Vagina (tissue), 2 donors: ENCODE results near the gene NDRG2. TPM values are rescaled to one million over a fixed set of nuclear protein-coding genes. Genes with fewer than 3 reads are reported as not detected.

Source experiments
- DNase-seq, 2 donors: peaks; one replicate each; pipeline ENCODE4 v3.0.0-alpha.2; 2017; ENCODE audit errors: extremely low spot score in 2 of 2
- H3K27ac ChIP-seq: fragments of 200-600 bp; sonication (generic); one replicate; pipeline ENCODE4 v1.5.1; 2019
- H3K27me3 ChIP-seq: fragments of 200-600 bp; sonication (generic); one replicate; pipeline ENCODE4 v1.5.1; 2019
- H3K36me3 ChIP-seq, 2 donors: fragments of 200-600 bp; sonication (generic); one replicate each; pipeline ENCODE4 v1.5.1; 2017 to 2019
- H3K4me1 ChIP-seq: fragments of 200-600 bp; sonication (generic); one replicate; pipeline ENCODE4 v1.5.1; 2019
- H3K4me3 ChIP-seq, 2 donors: fragments of 200-600 bp; sonication (generic); 1 replicate in 1 of 2; 2 replicates in 1 of 2; pipeline ENCODE4 v1.5.1; 2016 to 2019
- H3K9me3 ChIP-seq: fragments of 200-600 bp; sonication (generic); one replicate; pipeline ENCODE4 v1.5.1; 2019
- CTCF ChIP-seq, 3 experiments: fragments of 450-650 bp in 2 of 3; fragments of 200-600 bp in 1 of 3; sonication (generic) in 1 of 3; IDR thresholded peaks; one replicate each; pipeline ENCODE4 v1.5.1; 2017 to 2019; ENCODE audit warnings: antibody characterized with exemption in 3 of 3, mild to moderate bottlenecking in 2 of 3, moderate library complexity in 2 of 3
- POLR2A ChIP-seq, 2 donors: fragments of 450-650 bp; IDR thresholded peaks; one replicate each; pipeline ENCODE4 v1.6.1; 2017; ENCODE audit warnings: antibody characterized with exemption in 2 of 2, mild to moderate bottlenecking in 2 of 2, moderate library complexity in 2 of 2
- POLR2AphosphoS5 ChIP-seq, 2 donors: sonication (generic); formaldehyde crosslinking; IDR thresholded peaks; one replicate each; pipeline ENCODE4 v1.9.0; 2017; ENCODE audit warnings: antibody characterized with exemption in 2 of 2, mild to moderate bottlenecking in 2 of 2, low read depth in 1 of 2; ENCODE audit not compliant: insufficient read depth in 1 of 2
- intact Hi-C: fragments of 100-400 bp; cut with DNase I; formaldehyde crosslinking; loops from one replicate; pipeline ENCODE4 v1.15.1; 2023
- total RNA-seq: library from RNA; depleted of rRNA; stranded (reverse); fragments of >200 nt; gene quantifications from one replicate; pipeline ENCODE4 v1.2.3, GENCODE V29; 2016

Gene NDRG2
- total RNA-seq, 1 donor from 2014 or later, result 307 TPM

GRCh38 chr14:20978687-20979086 lies 46.2 kb downstream of the NDRG2 start:
- TF ChIP-seq POLR2AphosphoS5 (IDR thresholded peaks at IDR 0.05; ENCODE audit: insufficient read depth in 1 of 2, low read depth in 1 of 2) (no peak), CTCF (IDR thresholded peaks at IDR 0.05) (no peak), POLR2A (IDR thresholded peaks at IDR 0.05) (no peak)
- Histone ChIP-seq H3K27ac (no peak overlapping the region), H3K9me3 (no peaks in the 10 kb centered on the region), H3K27me3 (no peaks in the 10 kb centered on the region), H3K36me3 (no peaks in the 10 kb centered on the region), H3K4me3 (no peak overlapping the region), H3K4me1 (no peaks in the 10 kb centered on the region)
- DNase-seq, result no peak
- intact Hi-C loops, result no loop called here

GRCh38 chr14:20976291-20976690 lies 48.6 kb downstream of the NDRG2 start:
- no peak for DNase-seq
- peaks cover 4% of the 10 kb centered on the region for H3K4me1 ChIP-seq
- no peak for TF ChIP-seq POLR2AphosphoS5 (IDR thresholded peaks at IDR 0.05; ENCODE audit: insufficient read depth in 1 of 2, low read depth in 1 of 2)
- no peak for TF ChIP-seq POLR2A (IDR thresholded peaks at IDR 0.05)
- no peak for TF ChIP-seq CTCF (IDR thresholded peaks at IDR 0.05)
- intact Hi-C loops, result no loop called here
- H3K4me3 ChIP-seq, result no peak overlapping the region
- no peak overlapping the region for H3K27ac ChIP-seq
- no peaks in the 10 kb centered on the region for H3K9me3 ChIP-seq
- H3K36me3 ChIP-seq, result no peaks in the 10 kb centered on the region
- no peaks in the 10 kb centered on the region for H3K27me3 ChIP-seq

DNA sequence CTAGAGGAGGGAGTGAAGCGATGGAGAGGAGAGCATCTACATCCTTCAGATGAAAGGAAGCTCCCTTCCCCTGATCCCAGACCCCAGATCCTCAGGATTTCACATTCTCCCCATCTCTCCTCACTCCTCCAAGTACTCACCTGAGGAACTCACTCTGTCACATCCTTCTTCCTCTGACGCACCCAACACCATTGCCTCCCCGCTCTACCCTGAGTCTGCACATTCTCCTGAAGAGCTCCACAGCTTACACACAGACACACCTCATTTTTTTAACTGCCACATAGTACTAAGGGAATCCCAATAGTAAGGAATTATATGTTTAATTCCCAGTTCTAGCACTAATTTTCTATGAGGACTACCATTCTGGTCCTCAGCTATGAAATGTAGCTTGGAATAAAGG lies 51.4 kb downstream of the NDRG2 start:
- DNase-seq, result no peak
- Histone ChIP-seq H3K4me1 (peaks cover 4% of the 10 kb centered on the region), H3K4me3 (no peak overlapping the region), H3K36me3 (no peaks in the 10 kb centered on the region), H3K27me3 (no peaks in the 10 kb centered on the region), H3K27ac (no peak overlapping the region), H3K9me3 (no peaks in the 10 kb centered on the region)
- intact Hi-C loops, result loop anchor here (5.0 kb wide), 1 partner anchor 116 kb away; no protein-coding TSS in a partner anchor
- TF ChIP-seq CTCF (IDR thresholded peaks at IDR 0.05), result no peak
- TF ChIP-seq POLR2A (IDR thresholded peaks at IDR 0.05), result no peak
- TF ChIP-seq POLR2AphosphoS5 (IDR thresholded peaks at IDR 0.05; ENCODE audit: insufficient read depth in 1 of 2, low read depth in 1 of 2), result no peak

DNA sequence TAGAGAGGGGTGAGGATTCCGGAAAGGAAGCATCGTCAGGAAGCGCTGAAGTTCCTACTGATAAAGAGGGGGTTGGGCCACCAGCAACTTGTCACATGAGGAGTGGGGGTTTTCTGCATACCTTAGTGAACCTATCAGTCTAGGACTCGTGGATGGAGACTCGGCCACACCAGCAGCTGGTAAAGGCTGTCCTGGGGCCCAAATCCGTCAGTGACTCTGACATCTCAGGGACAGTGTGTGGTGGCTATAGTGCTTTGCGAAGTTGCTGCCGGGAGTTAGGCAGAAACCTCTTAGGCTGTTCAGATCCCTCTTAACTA lies 53.2 kb downstream of the NDRG2 start:
- no peak for DNase-seq
- H3K27me3 ChIP-seq, result no peaks in the 10 kb centered on the region
- no peaks in the 10 kb centered on the region for H3K36me3 ChIP-seq
- peak overlapping the region; percentile 63 to 67 for H3K4me3 ChIP-seq
- H3K9me3 ChIP-seq, result no peaks in the 10 kb centered on the region
- H3K27ac ChIP-seq, result peak overlapping the region; percentile 91
- intact Hi-C loops, result loop anchor here (5.0 kb wide), 1 partner anchor 114 kb away; no protein-coding TSS in a partner anchor
- H3K4me1 ChIP-seq, result peaks cover 4% of the 10 kb centered on the region
- TF ChIP-seq POLR2A (IDR thresholded peaks at IDR 0.05) (no peak), POLR2AphosphoS5 (IDR thresholded peaks at IDR 0.05; ENCODE audit: insufficient read depth in 1 of 2, low read depth in 1 of 2) (no peak), CTCF (IDR thresholded peaks at IDR 0.05) (no peak)

DNA sequence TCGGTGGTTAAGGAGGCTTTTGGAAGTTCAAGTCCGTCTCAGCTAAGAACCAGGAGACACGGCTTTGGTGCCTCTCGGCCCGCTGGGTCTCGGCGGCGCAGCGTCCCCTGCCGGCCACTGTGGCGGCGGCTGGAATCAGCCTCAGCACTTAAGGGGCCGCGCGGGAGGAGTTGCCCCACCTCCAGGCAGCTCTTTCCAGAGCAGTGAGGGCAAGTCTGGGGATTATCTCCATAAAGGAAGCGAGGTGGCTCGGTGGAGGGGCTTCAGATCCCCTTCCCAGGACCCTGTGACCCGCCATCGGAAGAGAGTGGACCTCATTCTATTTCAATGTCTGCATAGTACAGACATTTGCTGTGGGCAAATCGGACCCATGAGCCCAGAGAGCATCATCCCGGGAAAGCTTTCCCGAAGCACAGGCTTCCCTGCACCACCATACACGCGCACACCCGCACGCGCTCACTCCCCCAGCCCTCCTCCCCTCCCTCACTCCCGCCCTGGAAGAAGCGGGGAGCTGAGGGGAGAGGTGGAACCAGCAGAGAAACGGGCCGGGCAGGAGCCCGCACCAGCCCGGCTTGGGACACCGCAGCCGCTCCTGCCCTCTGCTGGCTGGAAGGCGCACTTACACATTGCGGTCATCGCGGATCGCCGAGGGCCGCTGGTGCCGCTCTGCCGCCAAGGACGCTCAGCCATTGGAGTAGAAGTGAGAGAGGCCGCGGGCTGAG lies 53.7 kb downstream of the NDRG2 start:
- Histone ChIP-seq H3K9me3 (no peaks in the 10 kb centered on the region), H3K27me3 (no peaks in the 10 kb centered on the region), H3K4me1 (peaks cover 4% of the 10 kb centered on the region), H3K4me3 (peak overlapping the region; percentile 63 to 67), H3K27ac (peak overlapping the region; percentile 91), H3K36me3 (no peaks in the 10 kb centered on the region)
- peak; percentile 24 to 74 for TF ChIP-seq POLR2AphosphoS5 (IDR thresholded peaks at IDR 0.05; ENCODE audit: insufficient read depth in 1 of 2, low read depth in 1 of 2)
- TF ChIP-seq CTCF (IDR thresholded peaks at IDR 0.05), result peak; percentile 80 to 93 (median 86)
- TF ChIP-seq POLR2A (IDR thresholded peaks at IDR 0.05), result no peak
- DNase-seq, result no peak
- intact Hi-C loops, result loop anchor here (5.0 kb wide), 1 partner anchor 114 kb away; no protein-coding TSS in a partner anchor
